ENCODE results near the gene OGDH.
"Not testable (repeated sequence)": the region's sequence is repeated elsewhere in the genome, so short reads cannot be mapped to it uniquely, and the experiment has no call there.

The OGDH gene

DNA sequence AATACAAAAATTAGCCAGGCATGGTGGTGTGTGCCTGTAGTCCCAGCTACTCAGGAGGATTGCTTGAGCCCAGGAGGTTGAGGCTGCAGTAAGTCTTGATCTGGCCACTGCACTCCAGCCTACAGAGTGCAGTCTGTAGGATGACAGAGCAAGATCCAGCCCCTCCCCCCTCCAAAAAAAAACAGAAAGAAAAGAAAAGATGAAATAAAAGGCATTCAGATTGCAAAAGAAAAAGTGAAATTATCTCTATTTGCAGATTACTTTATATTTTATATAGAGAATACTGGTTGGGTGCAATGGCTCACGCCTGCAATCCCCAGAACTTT lies 121.5 kb downstream of the OGDH start:
- TF ChIP-seq, protein P1, sequence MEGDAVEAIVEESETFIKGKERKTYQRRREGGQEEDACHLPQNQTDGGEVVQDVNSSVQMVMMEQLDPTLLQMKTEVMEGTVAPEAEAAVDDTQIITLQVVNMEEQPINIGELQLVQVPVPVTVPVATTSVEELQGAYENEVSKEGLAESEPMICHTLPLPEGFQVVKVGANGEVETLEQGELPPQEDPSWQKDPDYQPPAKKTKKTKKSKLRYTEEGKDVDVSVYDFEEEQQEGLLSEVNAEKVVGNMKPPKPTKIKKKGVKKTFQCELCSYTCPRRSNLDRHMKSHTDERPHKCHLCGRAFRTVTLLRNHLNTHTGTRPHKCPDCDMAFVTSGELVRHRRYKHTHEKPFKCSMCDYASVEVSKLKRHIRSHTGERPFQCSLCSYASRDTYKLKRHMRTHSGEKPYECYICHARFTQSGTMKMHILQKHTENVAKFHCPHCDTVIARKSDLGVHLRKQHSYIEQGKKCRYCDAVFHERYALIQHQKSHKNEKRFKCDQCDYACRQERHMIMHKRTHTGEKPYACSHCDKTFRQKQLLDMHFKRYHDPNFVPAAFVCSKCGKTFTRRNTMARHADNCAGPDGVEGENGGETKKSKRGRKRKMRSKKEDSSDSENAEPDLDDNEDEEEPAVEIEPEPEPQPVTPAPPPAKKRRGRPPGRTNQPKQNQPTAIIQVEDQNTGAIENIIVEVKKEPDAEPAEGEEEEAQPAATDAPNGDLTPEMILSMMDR (IDR thresholded peaks at IDR 0.05; ENCODE audit: borderline replicate concordance, insufficient read depth, low read depth, low read length): no peak
- no peak overlapping the region for H3K4me3 ChIP-seq (ENCODE audit: low read depth, low read length)

DNA sequence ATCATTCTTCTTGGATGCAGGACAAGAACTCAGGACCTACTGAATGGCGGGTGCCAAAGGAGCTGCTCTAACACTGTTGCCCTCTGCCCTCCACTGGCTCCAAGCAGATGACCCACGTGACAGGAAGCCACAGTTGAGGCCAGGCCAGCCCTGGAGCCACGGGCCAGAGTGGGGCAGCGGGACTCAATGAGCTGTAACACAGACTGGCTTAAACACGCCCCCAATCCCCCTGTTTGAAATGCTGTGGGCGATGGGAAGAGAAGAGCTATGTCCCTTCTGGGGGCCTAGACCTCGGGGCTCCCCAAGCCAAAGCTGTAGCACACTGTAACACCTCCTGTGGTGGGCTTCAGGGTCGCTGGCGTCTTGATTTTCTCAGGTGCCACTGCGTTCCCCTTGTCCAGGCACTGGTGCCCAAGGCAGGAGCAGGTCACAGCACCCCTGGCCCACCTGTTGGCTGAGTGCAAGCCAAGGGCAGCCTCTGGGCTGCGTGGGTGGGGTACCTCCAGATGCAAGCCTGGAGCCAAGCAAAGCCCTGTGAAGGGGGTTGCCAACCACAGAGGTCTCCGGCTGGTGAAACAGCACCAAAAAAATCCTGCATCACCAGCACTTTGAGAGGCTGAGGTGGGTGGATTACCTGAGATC lies 123.6 kb downstream of the OGDH start:
- TF ChIP-seq, protein P1 (IDR thresholded peaks at IDR 0.05; ENCODE audit: borderline replicate concordance, insufficient read depth, low read depth, low read length): no peak
- H3K4me3 ChIP-seq (ENCODE audit: low read depth, low read length): no peak overlapping the region

DNA sequence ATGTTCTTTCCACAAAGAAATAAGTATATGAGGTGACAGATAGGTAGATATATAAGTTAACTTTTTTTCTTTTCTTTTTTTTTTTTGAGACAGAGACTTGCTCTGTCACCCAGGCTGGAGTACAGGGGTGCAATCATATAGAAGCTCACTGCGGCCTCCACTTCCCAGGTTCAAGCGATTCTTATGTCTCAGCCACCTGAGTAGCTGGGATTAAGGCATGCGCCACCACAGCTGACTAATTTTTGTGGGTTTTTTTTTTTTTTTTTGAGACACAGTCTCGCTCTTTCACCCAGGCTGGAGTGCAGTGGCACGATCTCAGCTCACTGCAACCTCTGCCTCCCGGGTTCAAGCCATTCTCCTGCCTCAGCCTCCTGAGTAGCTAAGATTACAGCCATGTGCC lies 126.5 kb downstream of the OGDH start:
- H3K4me3 ChIP-seq (ENCODE audit: low read depth, low read length): not testable (repeated sequence)

DNA sequence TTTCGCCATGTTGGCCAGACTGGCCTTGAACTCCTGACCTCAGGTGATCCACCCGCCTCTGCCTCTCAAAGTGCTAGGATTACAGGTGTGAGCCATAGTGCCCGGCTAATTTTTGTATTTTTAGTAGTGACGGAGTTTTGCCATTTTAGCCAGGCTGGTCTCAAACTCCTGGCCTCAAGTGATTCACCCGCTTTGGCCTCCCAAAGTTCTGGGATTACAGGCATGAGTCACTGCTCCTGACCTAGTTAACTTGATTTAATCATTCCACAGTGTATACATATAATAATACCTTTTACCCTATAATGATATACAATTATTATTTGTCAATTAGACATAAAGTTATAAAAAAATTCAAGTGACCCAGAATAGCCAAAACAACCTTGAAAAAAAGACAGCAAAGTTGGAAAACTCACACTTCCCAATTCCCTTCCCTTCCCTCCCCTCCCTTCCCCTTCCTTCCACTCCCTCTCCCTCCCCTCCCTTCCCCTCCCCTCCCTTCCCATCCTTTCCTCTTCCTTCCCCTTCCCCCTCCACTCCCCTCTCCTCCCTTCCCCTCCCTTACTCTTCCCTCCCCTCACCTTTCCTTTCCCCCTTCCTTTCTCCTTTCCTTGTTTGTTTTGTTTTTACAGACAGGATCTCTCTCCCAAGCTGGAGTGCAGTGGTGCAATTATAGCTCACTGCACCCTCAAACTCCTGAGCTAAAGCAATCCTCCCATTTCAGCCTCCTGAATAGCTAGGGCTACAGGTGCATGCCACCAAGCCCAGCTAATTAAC lies 127.5 kb downstream of the OGDH start:
- H3K4me3 ChIP-seq (ENCODE audit: low read depth, low read length): no peak overlapping the region
- TF ChIP-seq, protein P1 (IDR thresholded peaks at IDR 0.05; ENCODE audit: borderline replicate concordance, insufficient read depth, low read depth, low read length): no peak

DNA sequence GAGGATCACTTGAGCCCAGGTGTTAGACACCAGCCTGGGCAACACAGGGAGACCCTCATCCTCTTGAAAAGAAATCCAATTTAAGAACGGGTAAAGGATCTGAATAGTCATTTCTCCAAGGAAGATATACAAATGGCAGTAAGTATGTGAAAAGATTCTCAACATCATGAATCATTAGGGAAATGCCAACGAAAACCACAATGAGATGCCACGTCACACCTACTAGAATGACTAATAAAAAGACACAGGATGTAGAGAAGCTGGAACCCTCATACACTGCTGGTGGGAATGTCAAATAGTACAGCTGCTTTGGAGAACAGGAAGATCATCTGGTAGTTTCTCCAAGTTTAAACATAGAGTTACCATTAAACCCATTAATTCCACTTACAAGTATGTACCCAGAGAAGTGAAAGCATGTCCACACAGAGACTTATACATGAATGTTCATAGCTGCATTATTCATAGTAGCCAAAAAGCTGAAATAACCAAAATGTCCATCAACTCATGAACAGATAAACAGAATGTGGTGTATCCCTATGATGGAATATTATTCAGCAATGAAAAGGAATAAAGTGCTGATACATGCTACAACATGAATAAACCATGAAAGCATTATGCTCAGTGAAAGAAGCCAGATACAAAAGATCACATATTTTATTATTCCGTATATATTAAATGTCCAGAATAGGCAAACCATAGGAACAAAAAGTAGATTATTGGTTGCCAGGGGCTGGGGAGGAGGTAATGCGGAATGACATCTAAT lies 129.2 kb downstream of the OGDH start:
- TF ChIP-seq, protein P1 (IDR thresholded peaks at IDR 0.05; ENCODE audit: borderline replicate concordance, insufficient read depth, low read depth, low read length): no peak
- H3K4me3 ChIP-seq (ENCODE audit: low read depth, low read length): no peak overlapping the region

DNA sequence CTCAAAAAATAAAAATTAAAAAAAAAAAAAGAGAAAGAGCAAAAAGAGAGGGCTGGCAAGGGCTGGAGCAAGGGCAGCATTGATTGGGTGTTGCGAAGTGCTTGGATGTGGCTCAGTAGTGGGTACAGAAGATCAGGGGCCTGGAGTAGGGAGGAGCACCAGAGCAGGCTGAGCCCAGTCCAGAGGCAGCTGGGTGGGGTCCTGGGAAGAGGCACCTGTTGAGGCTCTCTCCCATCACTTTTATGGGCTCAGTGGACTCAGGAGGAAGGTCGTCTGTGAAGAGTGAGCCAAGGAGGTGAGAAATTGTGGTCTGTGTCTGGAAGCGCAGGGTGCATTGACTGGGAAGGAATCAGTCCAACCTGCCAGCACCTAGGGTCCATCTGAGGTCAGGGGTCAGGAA lies 130.5 kb downstream of the OGDH start:
- H3K4me3 ChIP-seq (ENCODE audit: low read depth, low read length): no peak overlapping the region
- TF ChIP-seq, protein P1 (IDR thresholded peaks at IDR 0.05; ENCODE audit: borderline replicate concordance, insufficient read depth, low read depth, low read length): no peak

DNA sequence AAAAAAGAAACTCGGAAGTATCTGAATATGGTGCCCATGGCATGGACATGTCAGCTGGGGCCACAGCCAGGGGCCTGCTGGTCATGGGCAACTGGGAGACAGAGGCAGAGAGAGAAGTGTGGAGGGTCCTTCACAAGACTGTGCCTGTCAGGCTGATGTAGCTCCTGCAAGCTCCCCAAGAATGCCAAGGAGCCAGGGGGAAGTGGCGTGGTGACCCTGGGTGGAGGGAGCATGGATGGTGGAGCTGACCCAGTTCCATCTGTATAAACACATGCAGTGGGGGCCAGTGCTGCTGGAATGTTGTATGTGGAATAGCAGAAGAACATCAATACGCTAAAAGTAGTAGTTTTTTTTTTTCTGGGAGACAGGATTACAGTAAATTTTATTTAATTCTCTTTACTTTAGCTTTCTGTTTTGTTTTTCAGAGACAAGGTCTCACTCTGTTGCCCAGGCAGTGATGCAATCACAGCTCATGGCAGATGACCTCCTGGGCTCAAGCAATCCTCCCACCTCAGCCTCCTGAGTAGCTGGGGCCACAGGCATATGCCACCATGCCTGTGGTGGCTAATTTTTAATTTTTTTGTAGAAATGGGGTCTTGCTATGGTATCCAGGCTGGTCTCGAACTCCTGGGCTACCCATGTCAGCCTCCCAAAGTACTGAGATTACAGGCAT lies 131.8 kb downstream of the OGDH start:
- H3K4me3 ChIP-seq (ENCODE audit: low read depth, low read length): no peak overlapping the region
- TF ChIP-seq, protein P1 (IDR thresholded peaks at IDR 0.05; ENCODE audit: borderline replicate concordance, insufficient read depth, low read depth, low read length): no peak
